Activated CD8-positive, alpha-beta memory T cell treated with anti-CD3 and anti-CD28 coated beads for 36 hours (primary cell): ENCODE measurements around the gene SND1. TPM values are rescaled to one million over a fixed set of nuclear protein-coding genes. Genes with fewer than 3 reads are reported as not detected.
"Not testable (repeated sequence)": the region's sequence is repeated elsewhere in the genome, so short reads cannot be mapped to it uniquely, and the experiment has no call there.

Source experiments
- CTCF ChIA-PET: fragments of 350-600 bp; sonication (Branson Sonifier 250); formaldehyde crosslinking; loops from one replicate; lab custom pipeline; 2021; ENCODE audit warnings: antibody characterized with exemption; lab: Charles Lee
- POLR2A ChIA-PET: fragments of 350-600 bp; sonication (Branson Sonifier 250); formaldehyde crosslinking; loops from one replicate; lab custom pipeline; 2021; ENCODE audit warnings: antibody characterized with exemption; lab: Charles Lee
- total RNA-seq, 2 experiments: library from RNA; stranded (reverse); gene quantifications; one replicate each; pipeline ENCODE4 v1.2.3, GENCODE V29; 2021

The SND1 gene
- total RNA-seq, 2 experiments from 2014 or later = 203 to 219 TPM

DNA sequence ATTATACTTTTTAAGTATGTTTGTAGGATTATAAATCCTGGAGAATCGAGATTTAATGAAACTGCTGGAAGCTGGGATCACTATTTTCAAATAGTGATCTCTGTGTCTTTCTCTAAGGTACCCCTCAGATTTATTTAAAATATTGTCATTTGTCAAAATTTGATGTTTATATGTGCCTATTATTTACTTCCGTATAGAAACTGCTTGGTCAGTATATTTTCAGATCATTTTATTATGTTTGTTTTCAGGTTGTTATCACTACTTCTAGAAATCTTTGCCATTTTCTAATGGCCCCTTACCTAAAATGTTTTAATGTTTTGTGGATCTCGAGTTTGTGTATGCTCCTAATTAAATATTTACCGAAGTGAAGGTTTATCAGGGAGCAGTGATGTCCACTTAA, 183.7 kb downstream of the SND1 start:
- ChIA-PET CTCF (interaction anchor here (0.9 kb wide), 1 partner anchor 23 kb away, joined by 3 read pairs; no protein-coding TSS in a partner anchor), POLR2A (no interaction called here)

DNA sequence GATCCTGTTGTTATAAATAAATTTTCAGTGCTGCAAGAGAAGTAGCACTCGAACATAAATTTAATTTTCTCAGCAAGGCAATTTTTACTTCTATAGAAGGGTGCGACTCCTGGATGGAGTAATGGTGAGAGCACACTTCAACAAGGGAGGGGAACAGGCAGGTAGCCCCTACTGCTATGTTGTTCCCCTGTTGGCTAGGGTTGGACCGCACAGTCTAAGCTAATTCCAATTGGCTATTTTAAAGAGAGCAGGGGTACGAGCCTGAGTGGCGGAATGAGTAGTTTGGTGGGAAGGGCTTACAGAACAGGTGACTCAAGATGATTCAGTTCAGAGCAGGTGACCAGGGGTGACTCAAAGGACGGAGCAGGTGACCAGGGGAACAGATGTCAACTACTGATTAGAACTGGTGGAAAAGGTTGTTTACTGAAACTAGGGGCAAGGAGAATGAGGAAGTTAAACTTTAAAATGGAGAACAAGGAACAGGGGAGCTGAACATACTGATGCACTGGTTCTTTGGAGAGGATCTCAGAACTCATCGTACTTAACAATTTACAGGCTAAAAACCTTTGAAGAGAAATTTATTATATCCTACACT, 185.9 kb downstream of the SND1 start:
- CTCF ChIA-PET, POLR2A ChIA-PET: not testable (repeated sequence)

DNA sequence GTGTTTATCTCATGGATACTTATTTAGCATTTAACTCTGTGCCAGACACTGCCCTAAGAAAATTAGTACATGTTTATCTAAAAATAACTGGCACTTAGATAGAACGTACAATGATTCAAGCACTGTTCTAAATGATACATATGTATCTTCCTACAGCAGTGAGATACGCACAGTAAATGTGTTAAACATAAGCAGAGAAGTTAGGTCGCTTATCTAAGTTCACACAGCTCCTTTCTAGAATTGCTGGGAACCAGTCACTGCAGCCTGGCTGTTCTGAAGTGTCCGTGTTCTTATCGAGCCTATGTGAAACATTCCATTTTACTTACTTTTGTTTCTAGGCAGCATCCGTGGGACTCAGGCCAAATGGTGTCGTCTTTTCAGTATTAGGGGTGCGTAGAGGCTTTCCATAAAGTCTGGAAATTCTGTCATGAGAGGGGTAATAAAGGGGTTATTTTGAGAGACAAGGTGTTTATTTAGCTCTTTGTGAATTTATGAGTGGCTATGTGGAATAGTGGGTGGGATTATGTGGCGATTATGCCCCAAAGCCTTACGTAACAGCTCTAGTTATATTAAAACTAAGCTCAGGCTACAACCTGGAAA, 186.9 kb downstream of the SND1 start:
- POLR2A ChIA-PET = no interaction called here
- CTCF ChIA-PET = no interaction called here

GRCh38 chr7:127840226-127840951, 188.4 kb downstream of the SND1 start:
- ChIA-PET CTCF (no interaction called here), POLR2A (no interaction called here)

DNA sequence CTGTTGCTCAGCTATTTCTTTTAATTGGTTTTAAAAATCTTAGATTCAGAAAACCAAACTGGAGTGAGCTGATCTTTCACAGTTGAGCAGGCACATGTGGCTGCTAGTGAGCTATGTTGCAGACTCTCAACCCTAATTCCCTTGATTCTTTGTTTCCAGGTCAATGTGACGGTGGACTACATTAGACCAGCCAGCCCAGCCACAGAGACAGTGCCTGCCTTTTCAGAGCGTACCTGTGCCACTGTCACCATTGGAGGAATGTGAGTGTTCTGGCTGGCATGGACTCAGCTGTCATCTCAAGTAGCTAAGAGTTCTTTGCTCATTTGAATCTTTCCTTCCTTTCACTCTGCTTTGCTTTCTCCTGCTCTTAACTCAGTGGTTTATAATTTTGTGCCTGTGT, 192.2 kb downstream of the SND1 start:
- POLR2A ChIA-PET = no interaction called here
- CTCF ChIA-PET = no interaction called here

- POLR2A ChIA-PET = no interaction called here
These were observed 192.8 kb downstream of the SND1 start for GRCh38 chr7:127844707-127845331.

GRCh38 chr7:127845522-127846214, 193.7 kb downstream of the SND1 start:
- POLR2A ChIA-PET = no interaction called here
- CTCF ChIA-PET = interaction anchor here (1.3 kb wide), 1 partner anchor 53 kb away, joined by 4 read pairs; no protein-coding TSS in a partner anchor

More at GRCh38 chr7:127844707-127845331, 192.8 kb downstream of the SND1 start:
- CTCF ChIA-PET = no interaction called here

DNA sequence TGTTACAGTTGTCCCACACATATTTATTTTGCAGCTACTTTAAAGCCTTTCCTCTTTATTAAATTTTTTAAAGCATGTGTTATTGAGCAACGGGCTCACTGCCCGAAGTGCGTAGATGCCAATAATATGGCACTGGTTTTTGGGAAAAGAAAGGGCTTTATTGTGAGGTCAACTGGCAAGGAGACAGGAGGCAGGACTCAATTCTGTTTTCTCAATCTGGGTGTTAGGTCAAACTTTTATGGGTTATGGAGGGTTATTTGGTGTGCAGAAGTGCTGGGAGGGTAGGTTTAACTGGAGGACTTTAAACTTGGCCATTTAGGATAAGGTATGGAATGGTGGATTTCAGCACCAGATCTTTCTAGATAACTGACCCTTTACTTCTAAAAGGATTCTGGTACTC, 195.6 kb downstream of the SND1 start:
- ChIA-PET CTCF (interaction anchor here (1.2 kb wide), 1 partner anchor 27 kb away, joined by 3 read pairs; no protein-coding TSS in a partner anchor), POLR2A (no interaction called here)

- ChIA-PET POLR2A (no interaction called here), CTCF (no interaction called here)
These were observed 196.2 kb downstream of the SND1 start for GRCh38 chr7:127848241-127848640.

- ChIA-PET CTCF (no interaction called here), POLR2A (no interaction called here)
These were observed 198.2 kb downstream of the SND1 start for GRCh38 chr7:127850195-127850594.

GRCh38 chr7:127854383-127854782, 202.4 kb downstream of the SND1 start:
- ChIA-PET POLR2A (no interaction called here), CTCF (interaction anchor here (0.6 to 1.2 kb wide), 2 partner anchors 19 to 145 kb away, joined by 3 read pairs; no protein-coding TSS in a partner anchor)

DNA sequence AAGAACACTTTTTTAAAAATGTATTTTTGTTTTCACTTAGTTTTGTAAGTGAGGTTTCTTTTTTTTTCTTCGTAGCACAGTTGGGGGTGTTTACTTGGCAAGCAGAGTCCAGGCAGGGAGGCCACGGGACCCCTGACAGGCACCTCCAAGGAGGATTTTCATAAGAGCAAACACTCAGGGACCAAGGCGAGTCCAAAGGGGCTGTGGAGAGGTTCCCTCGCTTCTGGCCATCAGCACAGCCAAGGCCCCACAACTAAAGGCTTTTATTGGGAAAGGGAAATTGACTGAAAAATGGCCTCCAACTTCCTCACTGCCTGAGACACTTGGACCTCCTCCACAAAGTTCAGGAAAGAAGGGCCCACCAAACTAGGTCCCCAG, 205.5 kb downstream of the SND1 start:
- POLR2A ChIA-PET = no interaction called here

GRCh38 chr7:127858091-127858914, 206.3 kb downstream of the SND1 start:
- CTCF ChIA-PET = interaction anchor here (1.5 kb wide), 1 partner anchor 16 kb away, joined by 3 read pairs; no protein-coding TSS in a partner anchor
- POLR2A ChIA-PET = no interaction called here

More for the DNA sequence above, 205.5 kb downstream of the SND1 start:
- CTCF ChIA-PET = no interaction called here

DNA sequence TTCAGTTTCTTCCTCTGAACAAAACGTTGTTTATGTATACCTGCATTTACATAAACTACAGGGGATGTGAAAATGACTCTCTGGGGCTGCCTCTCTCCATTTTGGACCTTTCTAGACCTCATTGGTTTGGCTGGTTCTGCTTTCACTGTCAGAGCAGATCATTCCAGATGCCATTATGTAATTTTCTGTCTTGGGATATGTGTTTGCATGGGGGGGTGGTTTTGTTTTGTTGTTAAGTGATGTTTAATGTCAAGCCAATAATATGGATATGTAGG, 206.9 kb downstream of the SND1 start:
- CTCF ChIA-PET = interaction anchor here (1.5 kb wide), 1 partner anchor 15 kb away, joined by 3 read pairs; no protein-coding TSS in a partner anchor
- POLR2A ChIA-PET = no interaction called here

- CTCF ChIA-PET = interaction anchor here (1.5 kb wide), 1 partner anchor 15 kb away, joined by 3 read pairs; no protein-coding TSS in a partner anchor
- POLR2A ChIA-PET = no interaction called here
These were observed 207.3 kb downstream of the SND1 start for GRCh38 chr7:127859330-127859729.

GRCh38 chr7:127862525-127862924, 210.5 kb downstream of the SND1 start:
- ChIA-PET POLR2A (no interaction called here), CTCF (no interaction called here)

DNA sequence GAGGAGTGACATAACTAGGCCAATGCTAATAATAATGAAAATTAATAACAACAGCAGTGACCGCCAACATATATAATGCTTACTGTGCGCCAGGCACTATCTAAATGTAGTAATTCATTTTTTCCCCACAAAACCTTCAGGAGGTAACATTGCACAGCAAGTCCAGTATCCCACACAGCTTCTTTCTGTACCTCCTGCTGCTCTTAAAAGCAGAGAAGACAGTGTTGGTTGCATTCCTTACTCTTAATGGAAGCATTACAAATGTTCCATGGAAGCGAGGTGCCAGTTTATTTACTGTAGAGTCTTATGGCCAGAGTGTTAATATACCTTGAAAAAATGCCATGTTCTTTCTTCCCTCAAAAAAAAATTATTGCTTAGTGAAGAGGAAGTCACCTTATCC, 211.1 kb downstream of the SND1 start:
- ChIA-PET POLR2A (no interaction called here), CTCF (no interaction called here)

- ChIA-PET POLR2A (no interaction called here), CTCF (no interaction called here)
These were observed 213.5 kb downstream of the SND1 start for GRCh38 chr7:127865466-127865865.
